HEK293T (cell line): Measurements from ENCODE around the gene PRKCA.

Source experiments
- CTCF ChIA-PET: fragments of 350-600 bp; formaldehyde crosslinking; extraction: SDS; loops from one replicate; lab custom pipeline; 2021; ENCODE audit warnings: antibody characterized with exemption, inconsistent platforms; lab: Yijun Ruan, JAX
- POLR2A ChIA-PET: fragments of 350-600 bp; formaldehyde crosslinking; extraction: SDS; loops from one replicate; lab custom pipeline; 2020; ENCODE audit warnings: antibody characterized with exemption, inconsistent platforms; lab: Yijun Ruan, JAX
- DNase-seq: peaks from one replicate; pipeline ENCODE4 v3.0.0; 2012; ENCODE audit warnings: mixed read lengths; ENCODE audit errors: extremely low spot score
- ARNT ChIP-seq: fragments of 450-650 bp; IDR thresholded peaks from 2 replicates; pipeline ENCODE4 v1.6.1; 2017; ENCODE audit warnings: mild to moderate bottlenecking
- BHLHE40 ChIP-seq: fragments of 450-650 bp; IDR thresholded peaks from 2 replicates; pipeline ENCODE4 v1.6.1; 2016; ENCODE audit warnings: mild to moderate bottlenecking, moderate library complexity, borderline replicate concordance
- CTBP1 ChIP-seq: fragments of 450-650 bp; IDR thresholded peaks from 2 replicates; pipeline ENCODE4 v1.6.1; 2016; ENCODE audit warnings: borderline replicate concordance
- ELF4 ChIP-seq: fragments of 450-650 bp; IDR thresholded peaks from 2 replicates; pipeline ENCODE4 v1.6.1; 2017; ENCODE audit warnings: antibody characterized with exemption
- FOXA1 ChIP-seq: fragments of 450-650 bp; IDR thresholded peaks from 2 replicates; pipeline ENCODE4 v1.6.1; 2016; ENCODE audit warnings: mild to moderate bottlenecking
- FOXK2 ChIP-seq: fragments of 450-650 bp; IDR thresholded peaks from 2 replicates; pipeline ENCODE4 v1.6.1; 2016; ENCODE audit warnings: mild to moderate bottlenecking
- FOXM1 ChIP-seq: fragments of 450-650 bp; IDR thresholded peaks from 2 replicates; pipeline ENCODE4 v1.6.1; 2017; ENCODE audit warnings: mild to moderate bottlenecking, borderline replicate concordance
- HDGF ChIP-seq: fragments of 450-650 bp; IDR thresholded peaks from 2 replicates; pipeline ENCODE4 v1.6.1; 2017; ENCODE audit warnings: antibody characterized with exemption, borderline replicate concordance
- L3MBTL2 ChIP-seq: fragments of 450-650 bp; conservative IDR thresholded peaks from 2 replicates; pipeline ENCODE4 v1.6.1; 2016; ENCODE audit warnings: mild to moderate bottlenecking
- LEF1 ChIP-seq: fragments of 450-650 bp; IDR thresholded peaks from 2 replicates; pipeline ENCODE4 v1.6.1; 2017; ENCODE audit warnings: mild to moderate bottlenecking, borderline replicate concordance
- NFRKB ChIP-seq: fragments of 450-650 bp; IDR thresholded peaks from 2 replicates; pipeline ENCODE4 v1.6.1; 2016; ENCODE audit warnings: mild to moderate bottlenecking, moderate library complexity
- PKNOX1 ChIP-seq: fragments of 450-650 bp; IDR thresholded peaks from 2 replicates; pipeline ENCODE4 v1.6.1; 2016
- SP1 ChIP-seq: fragments of 450-650 bp; IDR thresholded peaks from 2 replicates; pipeline ENCODE4 v1.6.1; 2017
- SUZ12 ChIP-seq: fragments of 450-650 bp; IDR thresholded peaks from 2 replicates; pipeline ENCODE4 v1.6.1; 2016; ENCODE audit warnings: mild to moderate bottlenecking
- TARDBP ChIP-seq: fragments of 450-650 bp; IDR thresholded peaks from 2 replicates; pipeline ENCODE4 v1.6.1; 2016
- ZNF384 ChIP-seq: fragments of 450-650 bp; IDR thresholded peaks from 2 replicates; pipeline ENCODE4 v1.6.1; 2016

The PRKCA gene

GRCh38 chr17:66417300-66417719 is 114.9 kb downstream of the PRKCA start:
- POLR2A ChIA-PET, result no interaction called here

GRCh38 chr17:66420961-66421371 is 118.6 kb downstream of the PRKCA start:
- POLR2A ChIA-PET, result no interaction called here
- CTCF ChIA-PET, result interaction anchor here (0.7 to 1.1 kb wide), 2 partner anchors 28 to 120 kb away, joined by 4 to 5 read pairs; no protein-coding TSS in a partner anchor
- TF ChIP-seq TARDBP (no peak), FOXM1 (no peak), ARNT (no peak), CTBP1 (no peak), SP1 (no peak), PKNOX1 (no peak), HDGF (no peak), NFRKB (no peak), SUZ12 (no peak), FOXA1 (no peak), L3MBTL2 (no peak)
- DNase-seq, result no peak

More at GRCh38 chr17:66417300-66417719, 114.9 kb downstream of the PRKCA start:
- no peak for DNase-seq
- TF ChIP-seq LEF1 (no peak), HDGF (no peak), ZNF384 (no peak), TARDBP (no peak), CTBP1 (no peak), ARNT (no peak), FOXK2 (no peak), NFRKB (no peak)
- CTCF ChIA-PET, result interaction anchor here (0.6 to 0.9 kb wide), 2 partner anchors 14 to 131 kb away, joined by 3 to 5 read pairs; no protein-coding TSS in a partner anchor

- ChIA-PET POLR2A (no interaction called here), CTCF (interaction anchor here (1.1 kb wide), 1 partner anchor 121 kb away, joined by 4 read pairs; no protein-coding TSS in a partner anchor)
- no peak for DNase-seq
- TF ChIP-seq PKNOX1, result no peak
- TF ChIP-seq HDGF, result no peak
- no peak for TF ChIP-seq ARNT
- TF ChIP-seq BHLHE40, result no peak
- no peak for TF ChIP-seq FOXK2
- TF ChIP-seq SUZ12, result no peak
- TF ChIP-seq TARDBP, result no peak
- no peak for TF ChIP-seq ZNF384
- no peak for TF ChIP-seq CTBP1
- no peak for TF ChIP-seq ELF4
- TF ChIP-seq FOXM1, result no peak
- no peak for TF ChIP-seq L3MBTL2
- no peak for TF ChIP-seq FOXA1
- TF ChIP-seq NFRKB, result no peak
- TF ChIP-seq LEF1, result no peak
- TF ChIP-seq SP1, result no peak
These were observed 119.8 kb downstream of the PRKCA start for GRCh38 chr17:66422186-66422585.

GRCh38 chr17:66423056-66423955 is 120.9 kb downstream of the PRKCA start:
- ChIA-PET POLR2A (no interaction called here), CTCF (interaction anchor here (0.6 to 0.9 kb wide), 4 partner anchors 18 to 274 kb away, joined by 3 to 4 read pairs (median 3); no protein-coding TSS in a partner anchor)
- TF ChIP-seq FOXK2, result no peak
- no peak for TF ChIP-seq SP1
- no peak for TF ChIP-seq BHLHE40
- no peak for TF ChIP-seq ZNF384
- TF ChIP-seq ARNT, result no peak
- TF ChIP-seq TARDBP, result no peak
- no peak for TF ChIP-seq FOXM1
- TF ChIP-seq ELF4, result no peak
- no peak for TF ChIP-seq SUZ12
- no peak for TF ChIP-seq CTBP1
- no peak for TF ChIP-seq HDGF
- TF ChIP-seq FOXA1, result no peak
- TF ChIP-seq NFRKB, result no peak
- no peak for TF ChIP-seq L3MBTL2
- TF ChIP-seq LEF1, result no peak
- TF ChIP-seq PKNOX1, result no peak
- DNase-seq, result no peak

- CTCF ChIA-PET, result no interaction called here
- POLR2A ChIA-PET, result no interaction called here
- TF ChIP-seq L3MBTL2 (no peak), BHLHE40 (no peak), FOXA1 (no peak), PKNOX1 (no peak), TARDBP (no peak), SP1 (no peak), SUZ12 (no peak), FOXM1 (no peak), ZNF384 (no peak), HDGF (no peak), CTBP1 (no peak), ELF4 (no peak), NFRKB (no peak), FOXK2 (no peak), ARNT (no peak), LEF1 (no peak)
- no peak for DNase-seq
These were observed 123.5 kb downstream of the PRKCA start for GRCh38 chr17:66425756-66426396.
